H1 (cell line): ENCODE data around the gene MED16. TPM values are rescaled to one million over a fixed set of nuclear protein-coding genes. Genes with fewer than 3 reads are reported as not detected.

Source experiments
- CTCF ChIA-PET: fragments of 300-600 bp; sonication (Branson Sonifier 250); formaldehyde crosslinking; loops from one replicate; lab custom pipeline; 2021; ENCODE audit not compliant: partially characterized antibody; lab: Charles Lee
- POLR2A ChIA-PET: fragments of 300-600 bp; sonication (Branson Sonifier 250); formaldehyde crosslinking; loops from one replicate; lab custom pipeline; 2021; ENCODE audit warnings: inconsistent platforms; ENCODE audit not compliant: partially characterized antibody; lab: Charles Lee
- DNase-seq, 2 experiments: peaks; one replicate each; pipeline versions ENCODE4 v3.0.0 to v3.0.0-alpha.2; 2010 to 2022; ENCODE audit warnings: low spot score in 2 of 2, low read depth in 1 of 2, mixed read lengths in 1 of 2
- FAIRE-seq: peaks from 2 replicates; lab custom pipeline; 2011; peaks lifted over from hg19 to GRCh38; lab: Jason Lieb, UNC
- H2AFZ ChIP-seq: 2 replicates; pipeline ENCODE4 v1.8.1; 2012; ENCODE audit warnings: low read length, inconsistent platforms
- H2AK5ac ChIP-seq: 2 replicates; pipeline ENCODE4 v1.6.1; 2013; ENCODE audit warnings: low read depth, low read length
- H2BK120ac ChIP-seq: replicated peaks from 2 replicates; pipeline ENCODE3; 2013; ENCODE audit warnings: low read depth, low read length, inconsistent platforms
- H2BK12ac ChIP-seq: 2 replicates; pipeline ENCODE4 v1.6.1; 2013; ENCODE audit warnings: low read depth, low read length
- H2BK15ac ChIP-seq: 2 replicates; pipeline ENCODE4 v1.6.1; 2013; ENCODE audit warnings: low read length
- H2BK20ac ChIP-seq: 2 replicates; pipeline ENCODE4 v1.6.1; 2013; ENCODE audit warnings: low read length
- H2BK5ac ChIP-seq: 2 replicates; pipeline ENCODE4 v1.6.1; 2013; ENCODE audit warnings: low read depth, low read length
- H3K14ac ChIP-seq: 2 replicates; pipeline ENCODE4 v1.6.1; 2013; ENCODE audit warnings: inconsistent platforms; ENCODE audit not compliant: insufficient read length
- H3K18ac ChIP-seq: 2 replicates; pipeline ENCODE4 v1.6.1; 2013; ENCODE audit warnings: low read length; ENCODE audit errors: extremely low read depth
- H3K23ac ChIP-seq: 2 replicates; pipeline ENCODE4 v1.6.1; 2013; ENCODE audit warnings: inconsistent platforms; ENCODE audit not compliant: insufficient read length
- H3K23me2 ChIP-seq: 2 replicates; pipeline ENCODE4 v1.6.1; 2013; ENCODE audit warnings: low read depth, low read length
- H3K27ac ChIP-seq: 2 replicates; pipeline ENCODE4 v1.6.1; 2011; ENCODE audit warnings: low read depth, low read length, inconsistent platforms
- H3K27me3 ChIP-seq, 4 experiments: replicated peaks in 1 of 4; 1 replicate in 1 of 4; 2 replicates in 3 of 4; pipeline versions ENCODE4 v1.6.1 to v1.8.1; 2011 to 2013; ENCODE audit warnings: low read length in 3 of 4, mild to moderate bottlenecking in 3 of 4, inconsistent platforms in 2 of 4, mixed read lengths in 2 of 4, moderate library complexity in 1 of 4; ENCODE audit not compliant: control insufficient read depth in 3 of 4, insufficient read depth in 3 of 4; ENCODE audit errors: extremely low read depth in 1 of 4
- H3K36me3 ChIP-seq, 4 experiments: 2 replicates each; pipeline versions ENCODE4 v1.6.1 to v1.8.1; 2011 to 2013; ENCODE audit warnings: mild to moderate bottlenecking in 4 of 4, low read length in 3 of 4, moderate library complexity in 2 of 4, control low read depth in 1 of 4, inconsistent platforms in 1 of 4; ENCODE audit not compliant: insufficient read depth in 4 of 4, control insufficient read depth in 2 of 4
- H3K4ac ChIP-seq: replicated peaks from 2 replicates; pipeline ENCODE3; 2013; ENCODE audit warnings: low read length, low read depth, mixed read lengths, inconsistent platforms; ENCODE audit not compliant: insufficient read length
- H3K4me1 ChIP-seq, 4 experiments: replicated peaks in 1 of 4; 1 replicate in 1 of 4; 2 replicates in 3 of 4; pipeline versions ENCODE4 v1.6.1 to v1.8.1; 2011 to 2013; ENCODE audit warnings: low read length in 3 of 4, inconsistent platforms in 2 of 4, mixed read lengths in 1 of 4; ENCODE audit not compliant: insufficient read depth in 4 of 4, control insufficient read depth in 3 of 4
- H3K4me2 ChIP-seq, 2 experiments: 2 replicates each; pipeline versions ENCODE4 v1.6.1 to v1.8.1; 2011 to 2013; ENCODE audit warnings: low read depth in 2 of 2, low read length in 2 of 2, control low read depth in 1 of 2, inconsistent platforms in 1 of 2, mild to moderate bottlenecking in 1 of 2; ENCODE audit not compliant: insufficient read depth in 1 of 2
- H3K4me3 ChIP-seq, 4 experiments: fragments of 200-600, 300-600 bp in 1 of 4; sonication (generic), shearing (Covaris generic), sonication (Bioruptor Twin) in 1 of 4; 2 replicates each; pipeline versions ENCODE4 v1.5.1 to v1.8.1; 2011 to 2016; ENCODE audit warnings: low read length in 4 of 4, low read depth in 3 of 4, control low read depth in 2 of 4, inconsistent platforms in 2 of 4, mild to moderate bottlenecking in 2 of 4, mixed read lengths in 1 of 4, moderate library complexity in 1 of 4; ENCODE audit not compliant: insufficient read depth in 2 of 4; ENCODE audit errors: extremely low read depth in 1 of 4
- H3K56ac ChIP-seq: replicated peaks from 2 replicates; pipeline ENCODE3; 2013; ENCODE audit warnings: low read depth, mild to moderate bottlenecking, mixed read lengths, low read length, inconsistent platforms; ENCODE audit not compliant: insufficient read length
- H3K79me1 ChIP-seq: 2 replicates; pipeline ENCODE4 v1.6.1; 2013; ENCODE audit warnings: low read depth, low read length, control low read depth
- H3K79me2 ChIP-seq, 2 experiments: 2 replicates each; pipeline versions ENCODE4 v1.6.1 to v1.8.1; 2012 to 2013; ENCODE audit warnings: low read length in 2 of 2, mild to moderate bottlenecking in 2 of 2, inconsistent platforms in 1 of 2; ENCODE audit not compliant: insufficient read depth in 2 of 2, control insufficient read depth in 1 of 2
- H3K9ac ChIP-seq, 4 experiments: replicated peaks in 1 of 4; 1 replicate in 1 of 4; 2 replicates in 3 of 4; pipeline versions ENCODE4 v1.6.1 to v1.8.1; 2011 to 2013; ENCODE audit warnings: low read depth in 3 of 4, low read length in 3 of 4, control low read depth in 2 of 4, mild to moderate bottlenecking in 2 of 4, moderate library complexity in 2 of 4, inconsistent platforms in 1 of 4; ENCODE audit errors: extremely low read depth in 1 of 4
- H3K9me3 ChIP-seq, 2 experiments: 2 replicates each; pipeline versions ENCODE4 v1.6.1 to v1.8.1; 2012 to 2013; ENCODE audit warnings: mild to moderate bottlenecking in 2 of 2, moderate library complexity in 2 of 2, control low read depth in 1 of 2, inconsistent platforms in 1 of 2, low read depth in 1 of 2, low read length in 1 of 2, mixed read lengths in 1 of 2; ENCODE audit not compliant: insufficient read depth in 2 of 2
- H4K20me1 ChIP-seq, 2 experiments: replicated peaks in 1 of 2; 2 replicates each; pipeline versions ENCODE3 to v1.8.1; 2011 to 2013; ENCODE audit warnings: inconsistent platforms in 2 of 2, low read length in 2 of 2, mild to moderate bottlenecking in 1 of 2; ENCODE audit not compliant: insufficient read depth in 2 of 2, control insufficient read depth in 1 of 2
- H4K5ac ChIP-seq: 2 replicates; pipeline ENCODE4 v1.6.1; 2013; ENCODE audit warnings: low read length, low read depth, mixed read lengths, inconsistent platforms; ENCODE audit not compliant: insufficient read length
- H4K8ac ChIP-seq: 2 replicates; pipeline ENCODE4 v1.8.0; 2013; ENCODE audit warnings: mild to moderate bottlenecking, moderate library complexity, low read length, inconsistent platforms; ENCODE audit not compliant: insufficient read depth; ENCODE audit errors: extremely low read depth
- H4K91ac ChIP-seq: replicated peaks from 2 replicates; pipeline ENCODE3; 2013; ENCODE audit warnings: low read length, mixed read lengths, inconsistent platforms; ENCODE audit not compliant: insufficient read length
- BRCA1 ChIP-seq: IDR thresholded peaks from 2 replicates; pipeline ENCODE4 v1.6.1; 2012; ENCODE audit warnings: low read depth, low read length, improper control_type of control experiment
- CHD1 ChIP-seq: IDR thresholded peaks from 2 replicates; pipeline ENCODE4 v1.6.1; 2012; ENCODE audit warnings: low read depth, low read length, improper control_type of control experiment
- CREB1 ChIP-seq: IDR thresholded peaks from 2 replicates; pipeline ENCODE4 v1.6.1; 2012; ENCODE audit warnings: inconsistent platforms
- CTBP2 ChIP-seq: IDR thresholded peaks from 2 replicates; pipeline ENCODE4 v1.7.0; 2011; ENCODE audit warnings: borderline replicate concordance, mild to moderate bottlenecking, moderate library complexity, mixed read lengths, low read length; ENCODE audit not compliant: insufficient read depth, insufficient read length
- EP300 ChIP-seq, 2 experiments: IDR thresholded peaks; 1 replicate in 1 of 2; 2 replicates in 1 of 2; pipeline ENCODE4 v1.6.1; 2011 to 2012; ENCODE audit warnings: low read depth in 2 of 2, low read length in 2 of 2, mild to moderate bottlenecking in 2 of 2, borderline replicate concordance in 1 of 2, inconsistent platforms in 1 of 2, moderate library complexity in 1 of 2
- FOSL1 ChIP-seq: IDR thresholded peaks from 2 replicates; pipeline ENCODE4 v1.6.1; 2011; ENCODE audit warnings: mild to moderate bottlenecking, low read depth, low read length, moderate library complexity; ENCODE audit not compliant: insufficient read depth
- RXRA ChIP-seq: IDR thresholded peaks from 2 replicates; pipeline ENCODE4 v1.6.1; 2011; ENCODE audit warnings: low read depth, mild to moderate bottlenecking, low read length, moderate library complexity; ENCODE audit not compliant: insufficient read depth
- SAP30 ChIP-seq: fragments of 300-600 bp; sonication (generic); IDR thresholded peaks from 2 replicates; pipeline ENCODE4 v1.7.1; 2012; ENCODE audit warnings: low read length, moderate library complexity, mild to moderate bottlenecking, inconsistent platforms; ENCODE audit not compliant: insufficient read depth, insufficient replicate concordance
- WGBS, 2 experiments: shearing (Covaris generic) in 1 of 2; methylation state at CpG; one replicate each; pipeline versions ENCODE4 v1.1.6 to v1.1.7; 2013 to 2015; ENCODE audit warnings: low lambda C conversion rate in 2 of 2, mixed read lengths in 2 of 2, inconsistent platforms in 1 of 2, low coverage in 1 of 2, missing lambda C conversion rate in 1 of 2; ENCODE audit not compliant: insufficient replicate concordance in 2 of 2, insufficient coverage in 1 of 2, insufficient read length in 1 of 2; ENCODE audit errors: extremely low coverage in 1 of 2, missing lambda C conversion rate in 1 of 2; 5-methylcytosine and 5-hydroxymethylcytosine counted together
- polyA plus RNA-seq, 7 experiments: library from polyadenylated mRNA; depleted of rRNA in 3 of 7; stranded (reverse) in 5 of 7; unstranded in 2 of 7; fragments of >200 nt in 5 of 7; fragments of 200-250 nt in 2 of 7; gene quantifications; 1 replicate in 5 of 7; 2 replicates in 1 of 7; 4 replicates in 1 of 7; pipeline versions ENCODE4 v1.2.1 to v1.2.3, GENCODE V29; 2011 to 2013; ENCODE audit warnings: missing spikeins in 2 of 7, mixed read lengths in 2 of 7
- total RNA-seq: library from RNA; stranded (reverse); fragmentation: NEBNext Ultra II Directional; extraction: Animal tissue kit (Norgen Biotek cat#: 25700); gene quantifications from 2 replicates; pipeline ENCODE4 v1.2.1, GENCODE V29; 2021
- TF ChIP-seq, protein P1 (sequence below), 3 experiments: IDR thresholded peaks; 1 replicate in 2 of 3; 2 replicates in 1 of 3; pipeline versions ENCODE4 v1.5.1 to v1.6.1; 2011; ENCODE audit warnings: low read length in 3 of 3, mild to moderate bottlenecking in 3 of 3, inconsistent platforms in 2 of 3, low read depth in 1 of 3, moderate library complexity in 1 of 3; ENCODE audit not compliant: insufficient read depth in 1 of 3; ENCODE audit errors: control extremely low read depth in 1 of 3

Gene MED16
- total and polyA plus RNA-seq, 2 of the 8 experiments (the other 6 are each of a cell fraction or from before 2014, with no cell fraction given), result 51.0 to 67.2 TPM

- Histone ChIP-seq H2BK5ac (no peak overlapping the region), H3K79me2 (peaks cover 5 to 53% of the 10 kb centered on the region in 2 experiments), H3K14ac (no peak overlapping the region), H2BK15ac (no peak overlapping the region), H4K5ac (no peak overlapping the region), H3K23me2 (no peaks in the 10 kb centered on the region), H2BK12ac (no peak overlapping the region), H3K4me2 (no peak overlapping the region), H3K9ac (no peak overlapping the region), H2AK5ac (no peak overlapping the region), H3K23ac (no peak overlapping the region), H2AFZ (no peak overlapping the region), H3K27ac (no peak overlapping the region), H2BK120ac (no peak overlapping the region), H3K4me3 (no peak overlapping the region), H3K4me1 (no peaks in the 10 kb centered on the region), H3K9me3 (no peaks in the 10 kb centered on the region), H3K4ac (no peak overlapping the region), H2BK20ac (no peak overlapping the region), H4K20me1 (peaks cover 4 to 41% of the 10 kb centered on the region in 2 experiments), H3K27me3 (no peaks in the 10 kb centered on the region), H4K91ac (no peak overlapping the region), H3K18ac (no peak overlapping the region), H3K56ac (no peak overlapping the region), H3K79me1 (peaks cover 23% of the 10 kb centered on the region), H4K8ac (no peak overlapping the region), H3K36me3 (peaks cover 3 to 9% (median 3%) of the 10 kb centered on the region in 4 experiments; a peak in 7 of 8 replicates)
- FAIRE-seq (no peak), DNase-seq (no peak)
- POLR2A ChIA-PET, result interaction anchor here (2.9 kb wide), 1 partner anchor 11 kb away, joined by 8 read pairs; no protein-coding TSS in a partner anchor
- CTCF ChIA-PET, result interaction anchor here (0.8 to 1.5 kb wide), 3 partner anchors 18 to 43 kb away, joined by 3 to 4 read pairs (median 3); partner anchors contain the start of gene WDR18
- TF ChIP-seq SAP30 (no peak), EP300 (IDR thresholded peaks at IDR 0.05; ENCODE audit: borderline replicate concordance in 1 of 2, low read depth in 2 of 2, low read length in 2 of 2) (no peak), RXRA (no peak), CREB1 (no peak), CTBP2 (no peak), BRCA1 (no peak), CHD1 (no peak), FOSL1 (no peak)
- TF ChIP-seq, protein P1, sequence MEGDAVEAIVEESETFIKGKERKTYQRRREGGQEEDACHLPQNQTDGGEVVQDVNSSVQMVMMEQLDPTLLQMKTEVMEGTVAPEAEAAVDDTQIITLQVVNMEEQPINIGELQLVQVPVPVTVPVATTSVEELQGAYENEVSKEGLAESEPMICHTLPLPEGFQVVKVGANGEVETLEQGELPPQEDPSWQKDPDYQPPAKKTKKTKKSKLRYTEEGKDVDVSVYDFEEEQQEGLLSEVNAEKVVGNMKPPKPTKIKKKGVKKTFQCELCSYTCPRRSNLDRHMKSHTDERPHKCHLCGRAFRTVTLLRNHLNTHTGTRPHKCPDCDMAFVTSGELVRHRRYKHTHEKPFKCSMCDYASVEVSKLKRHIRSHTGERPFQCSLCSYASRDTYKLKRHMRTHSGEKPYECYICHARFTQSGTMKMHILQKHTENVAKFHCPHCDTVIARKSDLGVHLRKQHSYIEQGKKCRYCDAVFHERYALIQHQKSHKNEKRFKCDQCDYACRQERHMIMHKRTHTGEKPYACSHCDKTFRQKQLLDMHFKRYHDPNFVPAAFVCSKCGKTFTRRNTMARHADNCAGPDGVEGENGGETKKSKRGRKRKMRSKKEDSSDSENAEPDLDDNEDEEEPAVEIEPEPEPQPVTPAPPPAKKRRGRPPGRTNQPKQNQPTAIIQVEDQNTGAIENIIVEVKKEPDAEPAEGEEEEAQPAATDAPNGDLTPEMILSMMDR (IDR thresholded peaks at IDR 0.05; ENCODE audit: control extremely low read depth in 1 of 3, insufficient read depth in 1 of 3, low read depth in 1 of 3, low read length in 3 of 3), result no peak
- WGBS, 2 experiments, result 96% methylated on average over 37 of the region's 45 CpGs; no CpG with 5 or more reads in 1 of the 2 experiments
Observed at GRCh38 chr19:941292-942132, 48.5 kb upstream of the MED16 start.
